ENCODE measurements around the gene SLC34A3. TPM values are rescaled to one million over a fixed set of nuclear protein-coding genes. Genes with fewer than 3 reads are reported as not detected.
A peak's percentile ranks its signal among the peaks of the same experiment; 100 is the strongest.

Gene SLC34A3
- total RNA-seq, 4 donors from 2014 or later, result not detected

GRCh38 chr9:137273095-137273490, 42.4 kb downstream of the SLC34A3 start:
- DNase-seq (ENCODE audit: low spot score), result no peak
- ATAC-seq (ENCODE audit: low FRiP score), result no peak
- TF ChIP-seq, protein P1, sequence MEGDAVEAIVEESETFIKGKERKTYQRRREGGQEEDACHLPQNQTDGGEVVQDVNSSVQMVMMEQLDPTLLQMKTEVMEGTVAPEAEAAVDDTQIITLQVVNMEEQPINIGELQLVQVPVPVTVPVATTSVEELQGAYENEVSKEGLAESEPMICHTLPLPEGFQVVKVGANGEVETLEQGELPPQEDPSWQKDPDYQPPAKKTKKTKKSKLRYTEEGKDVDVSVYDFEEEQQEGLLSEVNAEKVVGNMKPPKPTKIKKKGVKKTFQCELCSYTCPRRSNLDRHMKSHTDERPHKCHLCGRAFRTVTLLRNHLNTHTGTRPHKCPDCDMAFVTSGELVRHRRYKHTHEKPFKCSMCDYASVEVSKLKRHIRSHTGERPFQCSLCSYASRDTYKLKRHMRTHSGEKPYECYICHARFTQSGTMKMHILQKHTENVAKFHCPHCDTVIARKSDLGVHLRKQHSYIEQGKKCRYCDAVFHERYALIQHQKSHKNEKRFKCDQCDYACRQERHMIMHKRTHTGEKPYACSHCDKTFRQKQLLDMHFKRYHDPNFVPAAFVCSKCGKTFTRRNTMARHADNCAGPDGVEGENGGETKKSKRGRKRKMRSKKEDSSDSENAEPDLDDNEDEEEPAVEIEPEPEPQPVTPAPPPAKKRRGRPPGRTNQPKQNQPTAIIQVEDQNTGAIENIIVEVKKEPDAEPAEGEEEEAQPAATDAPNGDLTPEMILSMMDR (IDR thresholded peaks at IDR 0.05), result no peak

DNA sequence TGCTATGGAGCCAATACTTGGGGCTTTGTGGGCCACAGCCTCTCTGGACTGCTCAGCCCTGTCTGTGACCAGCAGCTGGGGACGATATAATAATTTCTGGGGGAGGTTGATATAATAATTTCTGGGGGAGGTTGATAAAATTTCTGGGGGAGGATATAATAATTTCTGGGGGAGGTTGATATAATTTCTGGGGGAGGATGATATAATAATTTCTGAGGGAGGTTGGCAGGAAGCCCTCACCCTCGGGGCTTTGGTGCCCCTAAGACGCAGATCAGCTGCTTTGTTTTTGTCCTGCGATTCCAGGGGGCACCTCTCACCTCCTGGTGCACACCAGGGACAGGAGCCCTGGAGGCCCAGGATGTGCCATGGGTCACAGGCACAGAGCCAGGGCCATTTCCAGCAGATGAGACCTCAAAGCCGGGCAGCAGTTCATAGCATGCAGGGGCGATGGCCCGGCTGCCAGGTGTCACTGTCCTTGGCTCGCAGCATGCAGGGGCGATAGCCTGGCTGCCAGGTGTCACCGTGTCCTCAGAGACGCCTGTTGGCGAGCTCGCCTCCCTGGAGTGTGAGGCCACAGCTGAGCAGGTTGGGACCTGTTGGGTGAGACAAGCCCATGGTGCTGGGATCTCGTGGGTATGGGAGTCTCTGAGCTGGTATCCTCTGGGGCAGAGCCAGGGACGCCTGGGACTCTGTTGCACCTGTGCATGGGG, 43.1 kb downstream of the SLC34A3 start:
- TF ChIP-seq, protein P1 (IDR thresholded peaks at IDR 0.05), result no peak
- ATAC-seq (ENCODE audit: low FRiP score), result no peak
- DNase-seq (ENCODE audit: low spot score), result no peak

DNA sequence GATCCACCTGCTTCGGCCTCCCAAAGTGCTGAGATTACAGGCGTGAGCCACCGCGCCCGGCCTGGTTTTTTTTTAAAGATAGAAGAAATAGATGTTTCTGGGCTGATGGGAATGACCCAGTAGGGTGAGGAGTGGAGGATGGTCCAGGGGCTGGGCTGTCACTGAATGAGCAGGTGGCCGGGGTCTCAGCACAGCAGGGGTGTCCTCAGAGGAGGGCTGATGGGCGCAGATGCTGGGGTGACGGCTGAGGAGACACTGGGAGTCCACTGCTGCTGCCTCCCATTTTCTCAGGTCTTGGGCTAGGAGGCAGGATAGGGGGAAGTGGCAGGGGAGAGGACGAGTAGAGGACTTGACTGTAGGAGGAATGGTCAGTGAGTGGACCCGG, 44.5 kb downstream of the SLC34A3 start:
- DNase-seq (ENCODE audit: low spot score) (no peak), ATAC-seq (ENCODE audit: low FRiP score) (no peak)
- TF ChIP-seq, protein P1 (IDR thresholded peaks at IDR 0.05), result no peak

- TF ChIP-seq, protein P1 (IDR thresholded peaks at IDR 0.05), result no peak
- no peak for ATAC-seq (ENCODE audit: low FRiP score)
- DNase-seq (ENCODE audit: low spot score), result no peak
These were observed 45.1 kb downstream of the SLC34A3 start for GRCh38 chr9:137275588-137276472.

- DNase-seq (ENCODE audit: low spot score) (no peak), ATAC-seq (ENCODE audit: low FRiP score) (peak; percentile 25)
- TF ChIP-seq, protein P1 (IDR thresholded peaks at IDR 0.05), result no peak
These were observed 46.0 kb downstream of the SLC34A3 start for GRCh38 chr9:137276473-137277328.

DNA sequence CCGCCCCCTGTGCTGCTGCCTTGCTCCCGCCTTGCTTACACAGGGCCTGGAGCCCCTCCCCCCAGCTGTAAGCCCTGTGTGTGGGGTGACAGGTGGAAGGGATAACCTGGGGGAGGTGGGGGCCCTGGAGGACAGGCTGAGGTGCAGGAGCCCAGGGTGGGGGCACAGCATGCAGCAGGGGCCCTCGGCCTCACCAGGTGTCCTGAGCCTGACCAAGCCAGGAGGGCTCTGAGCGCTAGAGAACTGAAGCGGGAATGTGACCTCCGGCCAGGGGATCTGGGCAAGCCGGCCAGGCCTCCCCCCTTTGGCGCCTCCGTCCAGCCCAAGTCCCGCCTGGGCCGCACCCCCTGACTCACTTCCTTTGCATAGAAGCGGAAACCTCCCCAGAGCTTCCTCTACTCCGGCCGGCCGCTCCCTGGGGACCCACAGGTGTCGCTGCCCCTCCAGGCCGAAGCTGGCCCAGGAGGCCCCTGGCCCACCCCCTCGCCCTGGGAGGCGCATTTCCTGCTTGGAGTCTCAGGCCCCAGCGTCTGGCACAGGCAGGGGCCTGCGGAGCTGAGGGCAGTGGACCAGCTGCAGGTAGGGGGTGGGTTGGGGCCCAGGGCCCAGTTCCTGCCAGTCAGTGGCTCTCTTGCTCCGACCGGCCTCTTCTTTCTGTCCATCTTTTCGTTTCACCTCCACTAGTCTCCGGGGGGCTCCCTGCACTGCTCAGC, 46.8 kb downstream of the SLC34A3 start, which contains the start of gene TOR4A:
Gene TOR4A, plus strand, starts transcription at position 398 of the 713 bp plus-strand sequence. CDS start 964 bp downstream, outside the sequence.
- ATAC-seq (ENCODE audit: low FRiP score), result peak; percentile 83
- peak; percentile 79 for DNase-seq (ENCODE audit: low spot score)
- TF ChIP-seq, protein P1 (IDR thresholded peaks at IDR 0.05), result no peak

All from omental fat pad (tissue), 4 donors.